ENCODE results near the gene PDK2. TPM values are rescaled to one million over a fixed set of nuclear protein-coding genes. Genes with fewer than 3 reads are reported as not detected.

Gene PDK2
- total and polyA plus RNA-seq, 9 of the 15 experiments (the other 6 are each of a cell fraction or from before 2014, with no cell fraction given) = 0.03 to 2.5 (median 1.4) TPM

DNA sequence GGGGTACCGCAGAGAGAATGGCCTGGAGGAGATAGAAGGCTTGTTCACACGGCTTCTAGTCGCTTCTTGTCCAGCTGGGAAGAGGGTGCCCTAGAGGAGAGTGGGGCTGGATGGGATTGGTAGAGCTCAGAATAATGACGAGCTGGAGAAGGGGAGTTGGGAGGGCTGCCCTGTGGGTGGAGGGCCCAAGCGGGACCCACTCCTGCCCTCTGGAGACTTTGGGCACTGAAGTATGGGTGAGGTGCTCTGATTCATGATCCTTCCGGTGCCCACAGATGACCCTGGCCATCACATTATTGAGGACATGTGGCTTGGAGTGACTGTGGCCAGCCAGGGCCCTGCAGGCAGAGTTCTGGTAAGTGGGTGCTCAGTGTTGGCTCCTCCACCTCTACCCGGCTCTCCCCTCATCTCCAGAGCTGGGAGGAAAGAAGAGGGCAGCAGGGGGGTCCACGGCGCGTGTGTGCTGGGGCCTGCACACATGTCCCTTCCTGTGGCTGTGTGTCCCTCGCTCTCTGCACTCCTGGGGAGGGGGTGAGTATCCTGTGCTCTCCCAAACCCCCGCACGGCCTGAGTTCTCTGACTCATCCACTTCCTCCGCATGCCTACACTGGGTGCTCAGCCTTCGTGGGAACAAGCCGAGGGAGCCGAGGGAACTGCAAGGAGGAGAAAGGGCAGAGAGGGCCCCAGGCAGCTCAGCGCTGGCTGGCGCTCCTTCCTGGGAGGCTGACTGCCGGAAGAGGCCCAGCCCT is 30.7 kb upstream of the PDK2 start (continued):
- TF ChIP-seq, protein P1, sequence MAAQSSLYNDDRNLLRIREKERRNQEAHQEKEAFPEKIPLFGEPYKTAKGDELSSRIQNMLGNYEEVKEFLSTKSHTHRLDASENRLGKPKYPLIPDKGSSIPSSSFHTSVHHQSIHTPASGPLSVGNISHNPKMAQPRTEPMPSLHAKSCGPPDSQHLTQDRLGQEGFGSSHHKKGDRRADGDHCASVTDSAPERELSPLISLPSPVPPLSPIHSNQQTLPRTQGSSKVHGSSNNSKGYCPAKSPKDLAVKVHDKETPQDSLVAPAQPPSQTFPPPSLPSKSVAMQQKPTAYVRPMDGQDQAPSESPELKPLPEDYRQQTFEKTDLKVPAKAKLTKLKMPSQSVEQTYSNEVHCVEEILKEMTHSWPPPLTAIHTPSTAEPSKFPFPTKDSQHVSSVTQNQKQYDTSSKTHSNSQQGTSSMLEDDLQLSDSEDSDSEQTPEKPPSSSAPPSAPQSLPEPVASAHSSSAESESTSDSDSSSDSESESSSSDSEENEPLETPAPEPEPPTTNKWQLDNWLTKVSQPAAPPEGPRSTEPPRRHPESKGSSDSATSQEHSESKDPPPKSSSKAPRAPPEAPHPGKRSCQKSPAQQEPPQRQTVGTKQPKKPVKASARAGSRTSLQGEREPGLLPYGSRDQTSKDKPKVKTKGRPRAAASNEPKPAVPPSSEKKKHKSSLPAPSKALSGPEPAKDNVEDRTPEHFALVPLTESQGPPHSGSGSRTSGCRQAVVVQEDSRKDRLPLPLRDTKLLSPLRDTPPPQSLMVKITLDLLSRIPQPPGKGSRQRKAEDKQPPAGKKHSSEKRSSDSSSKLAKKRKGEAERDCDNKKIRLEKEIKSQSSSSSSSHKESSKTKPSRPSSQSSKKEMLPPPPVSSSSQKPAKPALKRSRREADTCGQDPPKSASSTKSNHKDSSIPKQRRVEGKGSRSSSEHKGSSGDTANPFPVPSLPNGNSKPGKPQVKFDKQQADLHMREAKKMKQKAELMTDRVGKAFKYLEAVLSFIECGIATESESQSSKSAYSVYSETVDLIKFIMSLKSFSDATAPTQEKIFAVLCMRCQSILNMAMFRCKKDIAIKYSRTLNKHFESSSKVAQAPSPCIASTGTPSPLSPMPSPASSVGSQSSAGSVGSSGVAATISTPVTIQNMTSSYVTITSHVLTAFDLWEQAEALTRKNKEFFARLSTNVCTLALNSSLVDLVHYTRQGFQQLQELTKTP (IDR thresholded peaks at IDR 0.05; ENCODE audit: low read depth in 1 of 2, partially characterized antibody in 2 of 2) = no peak
- TF ChIP-seq, protein P2, sequence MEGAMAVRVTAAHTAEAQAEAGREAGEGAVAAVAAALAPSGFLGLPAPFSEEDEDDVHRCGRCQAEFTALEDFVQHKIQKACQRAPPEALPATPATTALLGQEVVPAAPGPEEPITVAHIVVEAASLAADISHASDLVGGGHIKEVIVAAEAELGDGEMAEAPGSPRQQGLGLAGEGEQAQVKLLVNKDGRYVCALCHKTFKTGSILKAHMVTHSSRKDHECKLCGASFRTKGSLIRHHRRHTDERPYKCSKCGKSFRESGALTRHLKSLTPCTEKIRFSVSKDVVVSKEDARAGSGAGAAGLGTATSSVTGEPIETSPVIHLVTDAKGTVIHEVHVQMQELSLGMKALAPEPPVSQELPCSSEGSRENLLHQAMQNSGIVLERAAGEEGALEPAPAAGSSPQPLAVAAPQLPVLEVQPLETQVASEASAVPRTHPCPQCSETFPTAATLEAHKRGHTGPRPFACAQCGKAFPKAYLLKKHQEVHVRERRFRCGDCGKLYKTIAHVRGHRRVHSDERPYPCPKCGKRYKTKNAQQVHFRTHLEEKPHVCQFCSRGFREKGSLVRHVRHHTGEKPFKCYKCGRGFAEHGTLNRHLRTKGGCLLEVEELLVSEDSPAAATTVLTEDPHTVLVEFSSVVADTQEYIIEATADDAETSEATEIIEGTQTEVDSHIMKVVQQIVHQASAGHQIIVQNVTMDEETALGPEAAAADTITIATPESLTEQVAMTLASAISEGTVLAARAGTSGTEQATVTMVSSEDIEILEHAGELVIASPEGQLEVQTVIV (CRISPR knock-in tag; IDR thresholded peaks at IDR 0.05; ENCODE audit: borderline replicate concordance) = no peak
- no peak for TF ChIP-seq ZNF197 (CRISPR knock-in tag; IDR thresholded peaks at IDR 0.05; ENCODE audit: low read depth)

Measured in K562 (cell line).